ENCODE measurements around the gene GPAT2.
"Not testable (repeated sequence)": the region's sequence is repeated elsewhere in the genome, so short reads cannot be mapped to it uniquely, and the experiment has no call there.

GPAT2 gene

GRCh38 chr2:96073170-96073775 is 38.6 kb upstream of the GPAT2 start:
- no peak for DNase-seq
- Histone ChIP-seq H3K9ac (ENCODE audit: low read depth, low read length) (no peak overlapping the region), H3K36me3 (ENCODE audit: insufficient read depth, low read length) (no peaks in the 10 kb centered on the region), H3K27ac (ENCODE audit: low read length) (no peak overlapping the region), H3K27me3 (ENCODE audit: insufficient read depth, low read length, poor library complexity) (peaks cover 6% of the 10 kb centered on the region), H3K9me3 (ENCODE audit: insufficient read depth, low read length, severe bottlenecking) (no peaks in the 10 kb centered on the region), H3K4me3 (ENCODE audit: low read depth in 1 of 2, low read length in 2 of 2) (no peak overlapping the region), H2AFZ (ENCODE audit: low read depth, low read length) (no peak overlapping the region), H3K4me1 (ENCODE audit: insufficient read depth, low read length) (no peaks in the 10 kb centered on the region), H3K79me2 (ENCODE audit: insufficient read depth, low read length) (no peaks in the 10 kb centered on the region), H4K20me1 (ENCODE audit: insufficient read depth, low read length) (no peaks in the 10 kb centered on the region), H3K4me2 (ENCODE audit: insufficient read depth, low read length) (no peak overlapping the region)
- ATAC-seq (ENCODE audit: insufficient read depth, low read depth): no peak
- TF ChIP-seq EZH2 (IDR thresholded peaks at IDR 0.05; ENCODE audit: borderline replicate concordance, low read depth, low read length, severe bottlenecking) (no peak), CTCF (IDR thresholded peaks at IDR 0.05; ENCODE audit: borderline replicate concordance, extremely low read depth, low read length, poor library complexity, severe bottlenecking) (no peak)

- no peak overlapping the region for H3K9ac ChIP-seq (ENCODE audit: low read depth, low read length)
These were observed 38.0 kb upstream of the GPAT2 start for GRCh38 chr2:96072746-96073145.

GRCh38 chr2:96071977-96072491 is 37.3 kb upstream of the GPAT2 start:
- H4K20me1 ChIP-seq (ENCODE audit: insufficient read depth, low read length); H3K9me3 ChIP-seq (ENCODE audit: insufficient read depth, low read length, severe bottlenecking); H3K27ac ChIP-seq (ENCODE audit: low read length); H3K79me2 ChIP-seq (ENCODE audit: insufficient read depth, low read length); H3K36me3 ChIP-seq (ENCODE audit: insufficient read depth, low read length); H3K27me3 ChIP-seq (ENCODE audit: insufficient read depth, low read length, poor library complexity); H3K4me3 ChIP-seq (ENCODE audit: low read depth in 1 of 2, low read length in 2 of 2); H3K9ac ChIP-seq (ENCODE audit: low read depth, low read length); H3K4me2 ChIP-seq (ENCODE audit: insufficient read depth, low read length); H2AFZ ChIP-seq (ENCODE audit: low read depth, low read length); ATAC-seq (ENCODE audit: insufficient read depth, low read depth); H3K4me1 ChIP-seq (ENCODE audit: insufficient read depth, low read length); DNase-seq: not testable (repeated sequence)

More at GRCh38 chr2:96072746-96073145, 38.0 kb upstream of the GPAT2 start:
- no peaks in the 10 kb centered on the region for H3K36me3 ChIP-seq (ENCODE audit: insufficient read depth, low read length)
- TF ChIP-seq EZH2 (IDR thresholded peaks at IDR 0.05; ENCODE audit: borderline replicate concordance, low read depth, low read length, severe bottlenecking) (no peak), CTCF (IDR thresholded peaks at IDR 0.05; ENCODE audit: borderline replicate concordance, extremely low read depth, low read length, poor library complexity, severe bottlenecking) (no peak)
- H3K27me3 ChIP-seq (ENCODE audit: insufficient read depth, low read length, poor library complexity): peaks cover 6% of the 10 kb centered on the region
- H2AFZ ChIP-seq (ENCODE audit: low read depth, low read length): no peak overlapping the region
- no peak overlapping the region for H3K4me3 ChIP-seq (ENCODE audit: low read depth in 1 of 2, low read length in 2 of 2)
- DNase-seq (no peak), ATAC-seq (ENCODE audit: insufficient read depth, low read depth) (no peak)
- H3K4me1 ChIP-seq (ENCODE audit: insufficient read depth, low read length): no peaks in the 10 kb centered on the region
- no peaks in the 10 kb centered on the region for H3K9me3 ChIP-seq (ENCODE audit: insufficient read depth, low read length, severe bottlenecking)
- no peaks in the 10 kb centered on the region for H4K20me1 ChIP-seq (ENCODE audit: insufficient read depth, low read length)
- no peak overlapping the region for H3K4me2 ChIP-seq (ENCODE audit: insufficient read depth, low read length)
- H3K79me2 ChIP-seq (ENCODE audit: insufficient read depth, low read length): no peaks in the 10 kb centered on the region
- H3K27ac ChIP-seq (ENCODE audit: low read length): no peak overlapping the region

GRCh38 chr2:96071087-96071976 is 36.6 kb upstream of the GPAT2 start:
- DNase-seq; ATAC-seq (ENCODE audit: insufficient read depth, low read depth); H3K9ac ChIP-seq (ENCODE audit: low read depth, low read length); H3K4me2 ChIP-seq (ENCODE audit: insufficient read depth, low read length); H3K27me3 ChIP-seq (ENCODE audit: insufficient read depth, low read length, poor library complexity); H2AFZ ChIP-seq (ENCODE audit: low read depth, low read length); H3K79me2 ChIP-seq (ENCODE audit: insufficient read depth, low read length); H3K4me3 ChIP-seq (ENCODE audit: low read depth in 1 of 2, low read length in 2 of 2); H3K4me1 ChIP-seq (ENCODE audit: insufficient read depth, low read length); H3K9me3 ChIP-seq (ENCODE audit: insufficient read depth, low read length, severe bottlenecking); H4K20me1 ChIP-seq (ENCODE audit: insufficient read depth, low read length); H3K36me3 ChIP-seq (ENCODE audit: insufficient read depth, low read length); H3K27ac ChIP-seq (ENCODE audit: low read length): not testable (repeated sequence)

GRCh38 chr2:96070351-96070750 is 35.6 kb upstream of the GPAT2 start:
- not testable (repeated sequence) for H3K79me2 ChIP-seq (ENCODE audit: insufficient read depth, low read length); H3K4me2 ChIP-seq (ENCODE audit: insufficient read depth, low read length); H3K36me3 ChIP-seq (ENCODE audit: insufficient read depth, low read length); H3K27me3 ChIP-seq (ENCODE audit: insufficient read depth, low read length, poor library complexity); DNase-seq; H2AFZ ChIP-seq (ENCODE audit: low read depth, low read length); H3K9ac ChIP-seq (ENCODE audit: low read depth, low read length); H3K4me1 ChIP-seq (ENCODE audit: insufficient read depth, low read length); H4K20me1 ChIP-seq (ENCODE audit: insufficient read depth, low read length); H3K4me3 ChIP-seq (ENCODE audit: low read depth in 1 of 2, low read length in 2 of 2); ATAC-seq (ENCODE audit: insufficient read depth, low read depth); H3K27ac ChIP-seq (ENCODE audit: low read length); H3K9me3 ChIP-seq (ENCODE audit: insufficient read depth, low read length, severe bottlenecking)

- not testable (repeated sequence) for H2AFZ ChIP-seq (ENCODE audit: low read depth, low read length); H3K4me2 ChIP-seq (ENCODE audit: insufficient read depth, low read length); H3K79me2 ChIP-seq (ENCODE audit: insufficient read depth, low read length); H3K4me3 ChIP-seq (ENCODE audit: low read depth in 1 of 2, low read length in 2 of 2); DNase-seq; H3K4me1 ChIP-seq (ENCODE audit: insufficient read depth, low read length); H4K20me1 ChIP-seq (ENCODE audit: insufficient read depth, low read length); H3K27me3 ChIP-seq (ENCODE audit: insufficient read depth, low read length, poor library complexity); H3K36me3 ChIP-seq (ENCODE audit: insufficient read depth, low read length); H3K9me3 ChIP-seq (ENCODE audit: insufficient read depth, low read length, severe bottlenecking); ATAC-seq (ENCODE audit: insufficient read depth, low read depth); H3K9ac ChIP-seq (ENCODE audit: low read depth, low read length); H3K27ac ChIP-seq (ENCODE audit: low read length)
These were observed 35.2 kb upstream of the GPAT2 start for GRCh38 chr2:96069878-96070277.
